NAMALWA (cell line): ENCODE results near the gene GRK6.

ENCODE experiments used
- DNase-seq: peaks from one replicate; pipeline ENCODE4 v3.0.0-alpha.2; 2015; ENCODE audit warnings: low spot score

The GRK6 gene

GRCh38 chr5:177427211-177427822, 841 bp downstream of the GRK6 start:
- DNase-seq = no peak

GRCh38 chr5:177427919-177428573, 1.6 kb downstream of the GRK6 start:
- no peak for DNase-seq

- no peak for DNase-seq
Observed at GRCh38 chr5:177428574-177429217, 2.2 kb downstream of the GRK6 start.

GRCh38 chr5:177429248-177430040, 3.0 kb downstream of the GRK6 start:
- peak; percentile 74 for DNase-seq

GRCh38 chr5:177430140-177430951, 3.9 kb downstream of the GRK6 start:
- DNase-seq = peak; percentile 81

GRCh38 chr5:177430972-177431316, 4.5 kb downstream of the GRK6 start:
- DNase-seq = peak; percentile 56

- peak; percentile 91 for DNase-seq
Observed at GRCh38 chr5:177431317-177432142, 5.1 kb downstream of the GRK6 start.

GRCh38 chr5:177432143-177432838, 5.8 kb downstream of the GRK6 start:
- no peak for DNase-seq

- DNase-seq = no peak
Observed at GRCh38 chr5:177432839-177433657, 6.6 kb downstream of the GRK6 start.

- no peak for DNase-seq
Observed at GRCh38 chr5:177433658-177434217, 7.3 kb downstream of the GRK6 start.

- DNase-seq = no peak
Observed at GRCh38 chr5:177434437-177434836, 8.0 kb downstream of the GRK6 start.

- no peak for DNase-seq
Observed at GRCh38 chr5:177434942-177435738, 8.7 kb downstream of the GRK6 start.

- DNase-seq = no peak
Observed at GRCh38 chr5:177435847-177436536, 9.5 kb downstream of the GRK6 start.

GRCh38 chr5:177437623-177438022, 11.1 kb downstream of the GRK6 start:
- DNase-seq = no peak

- DNase-seq = no peak
Observed at GRCh38 chr5:177438468-177438867, 12.0 kb downstream of the GRK6 start.

GRCh38 chr5:177439518-177440053, 13.1 kb downstream of the GRK6 start:
- DNase-seq = no peak

GRCh38 chr5:177440211-177440989, 13.9 kb downstream of the GRK6 start:
- no peak for DNase-seq
